OCI-LY1 (cell line): ENCODE results near the gene CHRDL1.

Source experiments
- EZH2 ChIP-seq: fragments of 200-600 bp; sonication (generic), shearing (Covaris generic); IDR thresholded peaks from 2 replicates; pipeline ENCODE4 v1.8.0; 2017; ENCODE audit warnings: borderline replicate concordance, mixed run types, mild to moderate bottlenecking, antibody characterized with exemption, low read length, moderate library complexity, mixed read lengths
- TF ChIP-seq, protein P1 (sequence below): fragments of 200-600 bp; sonication (generic), shearing (Covaris generic); IDR thresholded peaks from 2 replicates; pipeline ENCODE4 v1.5.1; 2017; ENCODE audit warnings: mild to moderate bottlenecking, antibody characterized with exemption, low read length, moderate library complexity, mixed read lengths

- TF ChIP-seq, protein P1, sequence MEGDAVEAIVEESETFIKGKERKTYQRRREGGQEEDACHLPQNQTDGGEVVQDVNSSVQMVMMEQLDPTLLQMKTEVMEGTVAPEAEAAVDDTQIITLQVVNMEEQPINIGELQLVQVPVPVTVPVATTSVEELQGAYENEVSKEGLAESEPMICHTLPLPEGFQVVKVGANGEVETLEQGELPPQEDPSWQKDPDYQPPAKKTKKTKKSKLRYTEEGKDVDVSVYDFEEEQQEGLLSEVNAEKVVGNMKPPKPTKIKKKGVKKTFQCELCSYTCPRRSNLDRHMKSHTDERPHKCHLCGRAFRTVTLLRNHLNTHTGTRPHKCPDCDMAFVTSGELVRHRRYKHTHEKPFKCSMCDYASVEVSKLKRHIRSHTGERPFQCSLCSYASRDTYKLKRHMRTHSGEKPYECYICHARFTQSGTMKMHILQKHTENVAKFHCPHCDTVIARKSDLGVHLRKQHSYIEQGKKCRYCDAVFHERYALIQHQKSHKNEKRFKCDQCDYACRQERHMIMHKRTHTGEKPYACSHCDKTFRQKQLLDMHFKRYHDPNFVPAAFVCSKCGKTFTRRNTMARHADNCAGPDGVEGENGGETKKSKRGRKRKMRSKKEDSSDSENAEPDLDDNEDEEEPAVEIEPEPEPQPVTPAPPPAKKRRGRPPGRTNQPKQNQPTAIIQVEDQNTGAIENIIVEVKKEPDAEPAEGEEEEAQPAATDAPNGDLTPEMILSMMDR, result no peak
- TF ChIP-seq EZH2, result no peak
Measured at GRCh38 chrX:110723844-110724243, 71.8 kb downstream of the CHRDL1 start.
